Fibroblast of mammary gland (primary cell): ENCODE results near the gene UVRAG.

ENCODE experiments used
- DNase-seq: peaks from one replicate; pipeline ENCODE4 v3.0.0-alpha.2; 2010; ENCODE audit warnings: low read depth
- H3K4me3 ChIP-seq: 2 replicates; pipeline ENCODE4 v1.5.1; 2011; ENCODE audit warnings: low read depth, mild to moderate bottlenecking, low read length, moderate library complexity; ENCODE audit not compliant: control insufficient read depth
- TF ChIP-seq, protein P1 (sequence below): conservative IDR thresholded peaks from 2 replicates; pipeline ENCODE4 v1.5.1; 2011; ENCODE audit warnings: low read depth, low read length, inconsistent platforms; ENCODE audit not compliant: control insufficient read depth, insufficient read depth

The UVRAG gene

GRCh38 chr11:76181371-76181770 is 366.4 kb downstream of the UVRAG start:
- TF ChIP-seq, protein P1, sequence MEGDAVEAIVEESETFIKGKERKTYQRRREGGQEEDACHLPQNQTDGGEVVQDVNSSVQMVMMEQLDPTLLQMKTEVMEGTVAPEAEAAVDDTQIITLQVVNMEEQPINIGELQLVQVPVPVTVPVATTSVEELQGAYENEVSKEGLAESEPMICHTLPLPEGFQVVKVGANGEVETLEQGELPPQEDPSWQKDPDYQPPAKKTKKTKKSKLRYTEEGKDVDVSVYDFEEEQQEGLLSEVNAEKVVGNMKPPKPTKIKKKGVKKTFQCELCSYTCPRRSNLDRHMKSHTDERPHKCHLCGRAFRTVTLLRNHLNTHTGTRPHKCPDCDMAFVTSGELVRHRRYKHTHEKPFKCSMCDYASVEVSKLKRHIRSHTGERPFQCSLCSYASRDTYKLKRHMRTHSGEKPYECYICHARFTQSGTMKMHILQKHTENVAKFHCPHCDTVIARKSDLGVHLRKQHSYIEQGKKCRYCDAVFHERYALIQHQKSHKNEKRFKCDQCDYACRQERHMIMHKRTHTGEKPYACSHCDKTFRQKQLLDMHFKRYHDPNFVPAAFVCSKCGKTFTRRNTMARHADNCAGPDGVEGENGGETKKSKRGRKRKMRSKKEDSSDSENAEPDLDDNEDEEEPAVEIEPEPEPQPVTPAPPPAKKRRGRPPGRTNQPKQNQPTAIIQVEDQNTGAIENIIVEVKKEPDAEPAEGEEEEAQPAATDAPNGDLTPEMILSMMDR, result no peak
- DNase-seq, result no peak
- no peak overlapping the region for H3K4me3 ChIP-seq

DNA sequence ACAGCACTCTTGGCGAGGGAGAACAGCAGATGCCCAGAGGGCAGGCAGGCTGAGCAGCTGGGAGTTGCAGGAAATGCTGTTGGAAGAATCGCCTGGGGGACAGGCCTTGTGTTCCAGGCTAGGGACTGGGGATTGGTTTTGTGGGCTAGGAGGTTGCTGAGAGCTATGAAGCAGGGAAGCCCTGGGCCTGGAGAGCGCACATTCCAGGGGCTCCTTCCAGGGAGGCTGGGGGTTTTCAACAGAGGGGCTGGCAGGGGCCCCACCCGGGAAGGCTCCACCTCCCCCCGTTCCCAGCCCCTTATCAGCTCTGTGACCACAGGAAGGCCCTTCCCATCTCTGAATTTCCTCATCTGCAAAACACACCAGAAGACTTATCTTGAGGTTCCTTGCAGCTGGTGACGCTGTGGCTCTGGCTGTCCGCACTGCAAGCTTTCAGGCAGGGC is 369.6 kb downstream of the UVRAG start:
- DNase-seq, result no peak
- TF ChIP-seq, protein P1, result no peak
- H3K4me3 ChIP-seq, result no peak overlapping the region

- H3K4me3 ChIP-seq, result no peak overlapping the region
- TF ChIP-seq, protein P1, result no peak
Observed at GRCh38 chr11:76185511-76185910, 370.5 kb downstream of the UVRAG start.

DNA sequence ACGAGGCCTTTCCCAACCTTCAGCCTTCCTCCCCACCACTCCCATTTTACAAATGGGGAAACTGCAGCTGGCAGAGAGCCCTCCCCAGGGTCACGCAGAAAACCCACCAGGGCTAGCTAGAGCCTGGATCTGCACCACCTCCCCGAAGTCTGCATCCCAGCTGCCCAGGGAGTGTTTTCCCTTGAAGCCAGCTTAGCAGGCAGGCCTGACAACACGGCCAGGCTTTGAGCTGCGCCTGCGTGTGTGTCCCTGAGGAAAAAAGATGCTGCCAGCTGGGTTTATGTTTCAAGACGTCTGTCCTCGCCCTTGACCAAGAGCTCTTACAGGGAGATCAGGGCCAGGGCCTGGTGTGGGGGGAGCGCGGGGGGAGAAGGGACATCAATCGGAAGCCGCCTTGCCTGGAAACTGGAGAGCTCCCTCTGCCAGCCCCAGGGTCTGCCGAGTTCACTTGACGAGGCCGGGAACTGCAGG is 371.0 kb downstream of the UVRAG start:
- TF ChIP-seq, protein P1, result no peak
- H3K4me3 ChIP-seq, result no peak overlapping the region
- DNase-seq, result peak; percentile 14

More at GRCh38 chr11:76185511-76185910, 370.5 kb downstream of the UVRAG start:
- no peak for DNase-seq

- TF ChIP-seq, protein P1, result no peak
- DNase-seq, result no peak
- no peak overlapping the region for H3K4me3 ChIP-seq
Observed at GRCh38 chr11:76186776-76187279, 371.8 kb downstream of the UVRAG start.

DNA sequence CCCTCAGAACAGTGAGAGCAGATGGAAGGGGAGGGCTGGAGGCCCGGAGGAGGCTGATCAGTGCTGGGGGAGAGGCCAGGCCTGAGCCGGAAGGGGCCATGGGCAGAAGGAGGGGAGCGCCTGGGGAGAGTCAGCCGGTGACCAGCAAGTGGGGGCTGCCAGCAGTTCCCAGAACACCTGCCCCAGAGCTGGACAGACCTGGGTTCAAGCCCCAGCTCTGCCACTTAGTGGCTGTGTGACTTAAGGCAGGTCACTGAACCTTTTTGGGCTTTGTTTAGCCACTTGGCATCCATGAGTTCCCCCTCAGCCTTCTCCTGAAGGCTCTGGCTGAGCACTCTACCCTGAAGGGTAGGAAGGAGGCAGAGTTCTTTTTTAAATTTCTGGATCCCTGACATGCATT is 373.9 kb downstream of the UVRAG start:
- no peak overlapping the region for H3K4me3 ChIP-seq
- TF ChIP-seq, protein P1, result no peak
- no peak for DNase-seq

DNA sequence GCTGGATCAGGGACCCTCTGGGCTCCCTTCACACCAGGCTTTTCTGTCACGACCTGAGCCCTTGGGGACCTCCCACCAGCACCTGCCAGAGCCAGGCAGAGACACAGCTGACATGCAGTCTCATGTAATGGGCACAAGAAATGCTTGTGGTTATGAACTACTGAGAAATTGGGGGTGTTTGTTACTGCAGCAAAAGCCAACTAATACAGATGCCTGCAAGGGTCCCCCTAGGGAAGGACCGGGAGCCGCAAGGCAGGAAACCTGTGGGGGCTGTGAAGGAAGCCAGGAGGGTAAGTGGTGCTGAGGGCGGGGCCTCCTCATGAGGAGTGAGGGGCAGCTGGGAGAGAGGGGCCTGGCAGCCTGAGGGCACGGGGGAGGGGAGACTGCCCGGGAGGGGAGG is 374.7 kb downstream of the UVRAG start:
- no peak for DNase-seq
- TF ChIP-seq, protein P1, result no peak
- no peak overlapping the region for H3K4me3 ChIP-seq
